Thyroid gland (tissue), 4 donors: ENCODE measurements around the gene SCTR. TPM values are rescaled to one million over a fixed set of nuclear protein-coding genes. Genes with fewer than 3 reads are reported as not detected.

Experiments
- DNase-seq, 2 donors: peaks; one replicate each; pipeline ENCODE4 v3.0.0-alpha.2; 2019
- H3K27ac ChIP-seq, 3 donors: fragments of 200-600 bp; sonication (generic); 1 replicate in 2 of 3; 2 replicates in 1 of 3; pipeline ENCODE4 v1.5.1; 2016 to 2019; ENCODE audit warnings: mild to moderate bottlenecking in 1 of 3, moderate library complexity in 1 of 3
- H3K27me3 ChIP-seq: fragments of 200-600 bp; sonication (generic); one replicate; pipeline ENCODE4 v1.5.1; 2019
- H3K36me3 ChIP-seq, 2 donors: fragments of 200-600 bp; sonication (generic); one replicate each; pipeline ENCODE4 v1.5.1; 2016 to 2019
- H3K4me1 ChIP-seq, 2 donors: fragments of 200-600 bp; sonication (generic); one replicate each; pipeline ENCODE4 v1.5.1; 2017 to 2019
- H3K4me3 ChIP-seq, 3 donors: fragments of 200-600 bp; sonication (generic); replicated peaks in 1 of 3; 1 replicate in 2 of 3; 2 replicates in 1 of 3; pipeline ENCODE4 v1.5.1; 2016; ENCODE audit warnings: mild to moderate bottlenecking in 1 of 3
- H3K9me3 ChIP-seq: fragments of 200-600 bp; sonication (generic); one replicate; pipeline ENCODE4 v1.5.1; 2017
- CTCF ChIP-seq, 6 experiments: fragments of 200-600 bp in 3 of 6; fragments of 450-650 bp in 3 of 6; sonication (generic) in 3 of 6; IDR thresholded peaks; one replicate each; pipeline ENCODE4 v1.5.1; 2016 to 2019; ENCODE audit warnings: antibody characterized with exemption in 6 of 6, mild to moderate bottlenecking in 2 of 6, inconsistent platforms in 1 of 6, moderate library complexity in 1 of 6
- POLR2A ChIP-seq, 2 donors: fragments of 450-650 bp; IDR thresholded peaks; one replicate each; pipeline ENCODE4 v1.6.1; 2017; ENCODE audit warnings: antibody characterized with exemption in 2 of 2, mild to moderate bottlenecking in 2 of 2, moderate library complexity in 1 of 2
- WGBS, 2 donors: methylation state at CpG; one replicate each; pipeline ENCODE4 v1.1.5; 2017; 5-methylcytosine and 5-hydroxymethylcytosine counted together
- intact Hi-C: fragments of 100-400 bp; cut with DNase I; formaldehyde crosslinking; loops from one replicate; pipeline ENCODE4 v1.15.1; 2023
- total RNA-seq, 4 donors: library from RNA; depleted of rRNA; stranded (reverse); fragments of >200 nt; gene quantifications; one replicate each; pipeline ENCODE4 v1.2.3, GENCODE V29; 2016

Gene SCTR
- total RNA-seq, 4 donors from 2014 or later, result not detected

- Histone ChIP-seq H3K9me3 (no peaks in the 10 kb centered on the region), H3K4me3 (no peak overlapping the region), H3K27me3 (no peaks in the 10 kb centered on the region), H3K27ac (peak overlapping the region in 2 of 3 donors; percentile 23 to 56), H3K4me1 (peaks cover 42 to 54% of the 10 kb centered on the region in 2 donors), H3K36me3 (no peaks in the 10 kb centered on the region)
- peak; percentile 70 to 72 for DNase-seq
- 41 to 43% methylated on average over 12 of the region's 12 CpGs for WGBS, 2 donors
- TF ChIP-seq CTCF (IDR thresholded peaks at IDR 0.05), result no peak
- TF ChIP-seq POLR2A (IDR thresholded peaks at IDR 0.05), result no peak
- intact Hi-C loops, result no loop called here
These were observed 97.4 kb downstream of the SCTR start for GRCh38 chr2:119426801-119427395.

- intact Hi-C loops, result no loop called here
- Histone ChIP-seq H3K36me3 (no peaks in the 10 kb centered on the region), H3K27me3 (no peaks in the 10 kb centered on the region), H3K4me1 (peaks cover 41 to 53% of the 10 kb centered on the region in 2 donors), H3K4me3 (no peak overlapping the region), H3K9me3 (no peaks in the 10 kb centered on the region), H3K27ac (no peak overlapping the region)
- DNase-seq, result no peak
- 76 to 80% methylated on average over 5 of the region's 5 CpGs for WGBS, 2 donors
- TF ChIP-seq CTCF (IDR thresholded peaks at IDR 0.05) (no peak), POLR2A (IDR thresholded peaks at IDR 0.05) (no peak)
These were observed 97.9 kb downstream of the SCTR start for GRCh38 chr2:119426396-119426675.

GRCh38 chr2:119425620-119426395, 98.5 kb downstream of the SCTR start:
- H3K27me3 ChIP-seq, result no peaks in the 10 kb centered on the region
- no peak overlapping the region for H3K4me3 ChIP-seq
- intact Hi-C loops, result no loop called here
- no peak for TF ChIP-seq POLR2A (IDR thresholded peaks at IDR 0.05)
- TF ChIP-seq CTCF (IDR thresholded peaks at IDR 0.05), result no peak
- 79 to 82% methylated on average over 7 of the region's 7 CpGs for WGBS, 2 donors
- H3K4me1 ChIP-seq, result peaks cover 36 to 48% of the 10 kb centered on the region in 2 donors
- H3K9me3 ChIP-seq, result no peaks in the 10 kb centered on the region
- H3K27ac ChIP-seq, result no peak overlapping the region
- H3K36me3 ChIP-seq, result no peaks in the 10 kb centered on the region
- DNase-seq, result no peak

- TF ChIP-seq CTCF (IDR thresholded peaks at IDR 0.05) (no peak), POLR2A (IDR thresholded peaks at IDR 0.05) (no peak)
- H3K4me3 ChIP-seq, result no peak overlapping the region
- no peaks in the 10 kb centered on the region for H3K36me3 ChIP-seq
- peaks cover 29 to 41% of the 10 kb centered on the region in 2 donors for H3K4me1 ChIP-seq
- DNase-seq, result no peak
- intact Hi-C loops, result no loop called here
- H3K9me3 ChIP-seq, result no peaks in the 10 kb centered on the region
- H3K27me3 ChIP-seq, result no peaks in the 10 kb centered on the region
- H3K27ac ChIP-seq, result no peak overlapping the region
- WGBS, 2 donors, result 100% methylated on average over 1 of the region's 1 CpG
These were observed 99.2 kb downstream of the SCTR start for GRCh38 chr2:119425119-119425405.

GRCh38 chr2:119424284-119425118, 99.8 kb downstream of the SCTR start:
- 94 to 95% methylated on average over 9 to 10 of the region's 10 CpGs for WGBS, 2 donors
- H3K4me1 ChIP-seq, result peaks cover 23 to 35% of the 10 kb centered on the region in 2 donors
- DNase-seq, result no peak
- H3K9me3 ChIP-seq, result no peaks in the 10 kb centered on the region
- H3K36me3 ChIP-seq, result no peaks in the 10 kb centered on the region
- no peaks in the 10 kb centered on the region for H3K27me3 ChIP-seq
- H3K4me3 ChIP-seq, result no peak overlapping the region
- intact Hi-C loops, result no loop called here
- no peak for TF ChIP-seq CTCF (IDR thresholded peaks at IDR 0.05)
- TF ChIP-seq POLR2A (IDR thresholded peaks at IDR 0.05), result no peak
- H3K27ac ChIP-seq, result no peak overlapping the region
